Suppressor macrophage treated with lipopolysaccharide for 1 hour (primary cell): ENCODE data around the gene HOXA3.

Experiments used
- DNase-seq, 3 donors: peaks; one replicate each; pipeline ENCODE4 v3.0.0-alpha.2; 2020 to 2022

HOXA3 gene

GRCh38 chr7:27189295-27189996 lies 37.1 kb upstream of the HOXA3 start:
- DNase-seq = no peak

- peak in 1 of 3 donors; percentile 51 for DNase-seq
Observed at GRCh38 chr7:27188386-27189294, 36.3 kb upstream of the HOXA3 start.

- DNase-seq = peak in 1 of 3 donors; percentile 20
Observed at GRCh38 chr7:27187475-27188385, 35.3 kb upstream of the HOXA3 start.

GRCh38 chr7:27186668-27187474 lies 34.5 kb upstream of the HOXA3 start:
- no peak for DNase-seq

GRCh38 chr7:27185854-27186667 lies 33.7 kb upstream of the HOXA3 start:
- DNase-seq = no peak

- DNase-seq = peak in 1 of 3 donors; percentile 45
Observed at GRCh38 chr7:27185013-27185853, 32.9 kb upstream of the HOXA3 start, which contains the start of gene HOXA11. Gene HOXA11 (minus strand): TSS chr7:27185232. CDS start chr7:27185144, 88 bp downstream.

- peak; percentile 52 to 69 (median 55) for DNase-seq
Observed at GRCh38 chr7:27184337-27185012, 32.1 kb upstream of the HOXA3 start.

GRCh38 chr7:27183682-27184336 lies 31.4 kb upstream of the HOXA3 start:
- peak in 1 of 3 donors; percentile 39 for DNase-seq

GRCh38 chr7:27182861-27183681 lies 30.7 kb upstream of the HOXA3 start:
- DNase-seq = no peak

GRCh38 chr7:27182285-27182841 lies 30.0 kb upstream of the HOXA3 start:
- no peak for DNase-seq

- DNase-seq = no peak
Observed at GRCh38 chr7:27181795-27182275, 29.5 kb upstream of the HOXA3 start.

GRCh38 chr7:27180431-27181420 lies 28.3 kb upstream of the HOXA3 start:
- DNase-seq = no peak

- DNase-seq = peak; percentile 81 to 91 (median 89)
Observed at GRCh38 chr7:27179503-27180430, 27.4 kb upstream of the HOXA3 start.

GRCh38 chr7:27179030-27179429 lies 26.6 kb upstream of the HOXA3 start:
- DNase-seq = no peak

- DNase-seq = no peak
Observed at GRCh38 chr7:27178366-27178765, 26.0 kb upstream of the HOXA3 start.
